Stimulated activated CD4-positive, alpha-beta T cell treated with anti-CD3 and anti-CD28 coated beads, Interleukin-15, amount 100 ng/mL, for 1 hour (primary cell): ENCODE data around the gene MTMR11.

Source experiments
- DNase-seq, 2 donors: peaks; one replicate each; pipeline ENCODE4 v3.0.0-alpha.2; 2020; ENCODE audit warnings: low read depth in 1 of 2, low spot score in 1 of 2

MTMR11 gene

DNA sequence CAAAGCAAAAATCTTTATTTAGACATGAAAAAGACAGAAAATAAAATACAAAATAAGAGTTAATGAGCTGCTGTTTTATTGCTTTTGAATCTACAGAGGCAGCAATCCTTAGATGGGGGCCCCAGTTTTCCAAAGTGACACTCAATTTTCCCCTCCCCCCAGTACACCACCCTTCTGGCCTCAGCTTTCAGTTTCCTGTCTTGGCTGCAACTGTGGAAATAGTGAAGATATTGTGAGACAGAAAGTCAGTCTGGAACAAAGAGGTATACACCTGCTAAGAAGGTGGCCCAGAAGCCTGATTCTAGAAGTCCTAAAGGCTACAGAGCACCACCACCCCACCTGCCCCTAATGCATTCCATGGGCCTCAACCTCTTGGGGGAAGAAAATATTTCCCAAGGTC lies 1.1 kb upstream of the MTMR11 start:
- no peak for DNase-seq

GRCh38 chr1:149936992-149937705 lies 470 bp upstream of the MTMR11 start:
- no peak for DNase-seq

- DNase-seq = no peak
Measured at GRCh38 chr1:149934356-149934755, 2.3 kb downstream of the MTMR11 start.

DNA sequence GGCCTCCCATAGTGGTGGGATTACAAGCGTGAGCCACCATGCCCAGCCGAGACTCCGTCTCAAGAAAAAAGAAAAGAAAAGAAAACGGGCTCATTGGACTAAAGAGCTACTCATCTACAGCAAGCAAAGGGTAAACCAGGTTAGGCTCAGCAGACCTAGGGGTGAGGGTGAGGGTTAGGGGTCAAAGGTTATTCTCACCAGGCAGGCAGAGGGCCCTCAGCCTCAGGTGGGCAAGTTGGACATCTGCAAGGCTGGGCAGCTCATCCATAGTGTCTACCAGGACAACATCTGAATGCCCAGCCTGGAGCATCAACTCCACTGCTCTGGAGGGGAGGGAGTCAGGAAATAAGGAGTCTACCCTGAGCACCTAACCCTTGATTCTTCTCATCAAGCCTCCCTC lies 3.5 kb downstream of the MTMR11 start:
- DNase-seq = no peak

DNA sequence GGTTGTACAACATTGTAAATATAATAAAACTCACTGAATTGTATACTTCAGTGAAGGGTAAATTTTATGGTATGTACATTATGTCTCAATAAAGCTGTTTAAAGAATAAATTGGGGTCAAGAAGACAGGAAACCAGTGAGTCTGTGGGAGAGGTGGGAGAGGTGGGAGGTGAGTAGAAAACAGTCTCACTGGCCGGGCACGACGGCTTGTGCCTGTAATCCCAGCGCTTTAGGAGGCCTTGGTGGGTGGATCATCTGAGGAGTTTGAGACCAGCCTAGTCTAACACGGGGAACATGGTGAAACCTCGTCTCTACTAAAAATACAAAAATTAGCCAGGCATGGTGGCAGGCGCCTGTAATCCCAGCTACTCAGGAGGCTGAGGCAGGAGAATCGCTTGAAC lies 4.2 kb downstream of the MTMR11 start:
- DNase-seq = no peak

DNA sequence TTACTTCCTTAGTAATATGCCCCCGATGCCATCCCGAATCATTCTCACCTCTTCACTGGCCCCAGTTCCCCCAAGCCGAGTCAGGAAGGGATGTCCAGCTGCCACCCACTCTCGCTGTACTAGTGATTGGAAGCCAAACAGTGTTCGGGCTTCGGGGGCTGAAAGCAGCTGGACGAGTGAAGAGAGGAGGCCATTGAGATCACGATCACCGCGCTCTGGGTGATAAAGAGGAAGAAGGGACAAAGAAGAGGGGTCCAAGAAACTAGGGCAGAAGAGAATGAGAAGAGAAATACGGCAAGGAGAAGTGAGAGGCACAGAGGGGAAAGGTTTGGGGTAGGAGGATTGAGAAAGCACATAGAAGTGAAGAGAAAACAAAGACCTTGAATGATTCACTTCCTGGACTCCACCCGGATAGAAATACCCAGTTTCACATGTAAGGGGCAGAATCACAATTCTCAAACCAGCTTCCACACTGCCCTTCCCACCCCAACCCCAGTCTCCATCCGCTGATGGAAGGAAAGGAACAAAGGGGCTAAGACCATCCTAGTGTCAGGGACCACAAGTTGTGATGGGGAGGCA lies 5.4 kb downstream of the MTMR11 start:
- no peak for DNase-seq

DNA sequence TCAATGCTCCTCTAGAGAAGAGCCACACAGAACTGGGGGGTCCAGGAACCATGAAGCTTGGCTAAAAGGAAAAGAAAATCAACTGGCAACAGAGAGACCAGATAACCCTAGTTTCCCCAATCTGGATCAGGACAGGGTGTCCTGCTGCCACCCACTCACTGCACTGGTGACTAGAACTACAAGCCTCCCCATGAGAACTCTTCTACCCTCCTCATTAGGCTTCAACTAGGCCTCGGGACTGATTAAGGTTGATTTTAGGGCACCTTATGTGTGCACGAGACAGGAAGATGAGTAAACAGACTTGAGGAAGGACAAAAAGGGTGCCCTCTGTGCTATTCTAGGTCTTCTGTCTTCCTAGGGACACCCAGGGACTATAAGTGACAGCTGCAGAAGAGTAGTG lies 6.8 kb downstream of the MTMR11 start:
- no peak for DNase-seq

DNA sequence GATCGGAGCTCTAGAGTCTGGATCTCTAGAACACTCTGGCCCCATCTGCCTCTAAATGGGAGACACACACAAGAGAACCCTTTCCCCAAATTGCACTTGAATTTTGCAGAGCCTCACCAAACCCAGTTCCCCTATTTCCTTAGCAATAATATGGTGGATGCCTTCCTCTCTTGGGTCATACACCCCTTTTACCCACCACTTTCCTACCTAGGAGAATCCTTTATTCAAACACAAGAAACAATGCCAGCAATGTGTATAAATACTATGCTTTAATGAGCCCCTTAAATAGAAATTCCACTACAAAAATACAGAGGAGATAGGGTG lies 8.3 kb downstream of the MTMR11 start:
- no peak for DNase-seq

DNA sequence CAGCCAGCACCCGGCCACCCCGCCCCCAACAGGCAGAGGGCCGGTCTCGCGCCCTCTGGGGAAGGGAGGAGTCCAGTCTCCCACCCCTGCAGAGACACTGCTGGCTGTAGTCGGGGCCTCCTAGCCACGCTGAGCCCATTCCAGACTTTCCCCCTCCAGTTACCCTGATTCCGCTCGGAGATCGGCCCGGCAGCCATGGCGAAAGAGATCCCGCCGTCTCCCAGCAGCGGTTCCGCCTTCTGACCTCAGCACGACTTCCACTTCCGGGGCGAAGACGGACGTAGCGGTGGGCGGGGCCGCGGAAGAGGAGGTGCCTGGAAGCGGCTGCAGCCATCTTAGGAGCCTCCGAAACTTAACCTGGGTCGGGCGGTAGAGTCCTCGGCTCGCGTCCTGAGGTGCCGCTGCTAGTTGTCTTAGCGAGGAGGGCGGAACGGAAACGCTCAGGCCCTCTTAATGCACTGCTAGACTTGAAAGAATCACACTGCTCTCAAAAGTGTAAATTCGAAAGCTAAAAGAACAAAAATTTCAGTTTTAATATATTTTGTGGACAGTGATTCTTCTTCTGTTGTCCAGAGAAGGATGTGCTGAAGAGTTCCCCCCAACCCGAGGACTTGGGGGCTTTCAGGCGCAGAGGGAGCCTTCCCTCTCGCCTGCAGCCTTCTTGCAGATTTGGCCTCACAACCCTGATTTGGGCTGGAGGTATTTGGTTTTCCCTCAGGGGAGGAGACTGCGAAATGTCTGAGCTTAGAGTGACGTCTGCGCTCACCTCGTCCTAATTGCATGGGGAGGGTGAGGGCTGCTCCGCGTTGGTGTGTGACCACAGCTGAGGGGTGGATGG lies 8.9 kb downstream of the MTMR11 start, which contains the start of gene SF3B4:
TSS of gene SF3B4 (minus strand) at position 241 of the 838 bp plus-strand sequence. CDS start at position 197, 44 bp downstream.
- DNase-seq = peak; percentile 88 to 91

DNA sequence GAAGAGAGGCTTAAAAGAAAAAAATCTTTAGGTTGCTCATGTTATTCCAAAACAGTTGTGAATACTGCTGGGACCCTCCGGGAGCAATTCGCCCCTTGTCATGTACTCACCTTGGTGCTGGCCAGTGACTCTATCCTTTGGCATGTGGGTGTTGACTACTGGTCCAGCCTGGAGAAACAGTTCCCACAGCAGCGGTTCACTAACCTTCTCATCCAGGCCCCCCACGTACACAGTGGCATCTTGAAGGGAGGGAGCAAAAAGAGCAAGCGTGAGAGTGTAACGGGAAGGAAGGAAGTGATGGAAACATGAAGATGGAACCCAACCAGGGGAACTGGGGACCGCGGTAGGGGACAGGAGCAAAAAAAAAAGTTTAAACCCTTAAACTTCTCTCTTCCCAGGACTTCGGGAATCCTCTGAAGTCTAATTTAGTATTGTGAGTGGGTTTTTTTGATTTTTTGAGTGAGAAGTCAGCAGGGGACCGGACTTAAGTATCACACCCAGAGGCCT lies 9.6 kb downstream of the MTMR11 start:
- DNase-seq = no peak

GRCh38 chr1:149926296-149926695 lies 10.4 kb downstream of the MTMR11 start:
- DNase-seq = no peak

GRCh38 chr1:149925751-149926150 lies 10.9 kb downstream of the MTMR11 start:
- no peak for DNase-seq

- DNase-seq = no peak
Measured at GRCh38 chr1:149925345-149925744, 11.3 kb downstream of the MTMR11 start.

- DNase-seq = no peak
Measured at GRCh38 chr1:149923626-149924025, 13.1 kb downstream of the MTMR11 start.

- DNase-seq = peak in 1 of 2 donors; percentile 21
Measured at GRCh38 chr1:149917571-149918144, 19.0 kb downstream of the MTMR11 start, which contains the start of gene SV2A. TSS of gene SV2A (minus strand) at chr1:149917844. CDS start at chr1:149913840, 4,004 bp downstream.

DNA sequence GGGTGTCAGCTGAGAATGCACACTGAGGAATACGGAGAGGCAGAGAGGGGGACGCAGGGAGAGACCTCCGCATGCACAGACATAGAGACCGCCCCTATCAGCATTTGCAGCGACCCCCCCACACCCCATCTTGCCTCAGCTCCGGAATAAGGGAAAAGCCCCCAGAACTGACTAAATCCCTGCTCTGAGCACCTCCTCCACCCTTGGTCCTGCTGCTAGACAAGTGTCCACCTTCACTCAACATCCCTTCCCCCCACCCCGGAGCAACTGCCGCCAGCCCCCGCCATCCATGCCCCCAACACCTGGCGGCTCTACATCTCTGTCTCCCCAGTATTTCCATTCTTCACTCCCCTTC lies 19.8 kb downstream of the MTMR11 start:
- DNase-seq = no peak

DNA sequence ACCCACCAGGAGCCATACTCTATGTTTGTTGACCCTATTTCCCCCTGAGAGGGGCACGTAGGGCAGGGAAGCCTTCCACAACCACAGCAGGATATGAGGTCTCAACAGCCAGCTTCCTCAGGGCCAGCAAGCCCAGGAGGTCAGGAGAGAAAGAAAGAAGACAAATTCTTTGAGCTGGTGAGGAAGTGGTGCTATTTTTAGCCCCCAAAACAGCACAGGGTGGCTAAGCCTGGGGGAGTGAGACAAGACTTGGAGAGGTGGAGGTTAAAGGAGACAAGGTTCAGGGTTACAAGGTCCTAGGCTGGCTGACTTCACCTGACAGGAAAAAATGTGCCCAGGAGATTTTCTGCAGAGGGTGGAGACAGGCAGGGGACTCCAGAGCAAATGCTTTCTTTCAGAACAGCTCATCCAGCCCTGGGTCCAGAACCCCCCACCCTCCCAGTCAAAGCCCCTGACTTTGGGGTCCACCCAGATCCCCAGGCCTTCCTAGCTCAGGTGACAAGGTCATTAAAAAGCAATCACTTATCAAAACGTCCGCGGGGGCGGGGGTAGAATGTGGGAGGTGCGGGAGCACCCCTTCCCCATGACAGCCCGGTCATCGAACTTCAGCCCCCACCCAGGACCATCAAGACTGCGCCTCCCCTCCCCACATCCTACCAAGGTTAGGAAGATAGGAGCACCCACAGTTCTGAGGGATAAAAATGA lies 20.3 kb downstream of the MTMR11 start:
- no peak for DNase-seq

DNA sequence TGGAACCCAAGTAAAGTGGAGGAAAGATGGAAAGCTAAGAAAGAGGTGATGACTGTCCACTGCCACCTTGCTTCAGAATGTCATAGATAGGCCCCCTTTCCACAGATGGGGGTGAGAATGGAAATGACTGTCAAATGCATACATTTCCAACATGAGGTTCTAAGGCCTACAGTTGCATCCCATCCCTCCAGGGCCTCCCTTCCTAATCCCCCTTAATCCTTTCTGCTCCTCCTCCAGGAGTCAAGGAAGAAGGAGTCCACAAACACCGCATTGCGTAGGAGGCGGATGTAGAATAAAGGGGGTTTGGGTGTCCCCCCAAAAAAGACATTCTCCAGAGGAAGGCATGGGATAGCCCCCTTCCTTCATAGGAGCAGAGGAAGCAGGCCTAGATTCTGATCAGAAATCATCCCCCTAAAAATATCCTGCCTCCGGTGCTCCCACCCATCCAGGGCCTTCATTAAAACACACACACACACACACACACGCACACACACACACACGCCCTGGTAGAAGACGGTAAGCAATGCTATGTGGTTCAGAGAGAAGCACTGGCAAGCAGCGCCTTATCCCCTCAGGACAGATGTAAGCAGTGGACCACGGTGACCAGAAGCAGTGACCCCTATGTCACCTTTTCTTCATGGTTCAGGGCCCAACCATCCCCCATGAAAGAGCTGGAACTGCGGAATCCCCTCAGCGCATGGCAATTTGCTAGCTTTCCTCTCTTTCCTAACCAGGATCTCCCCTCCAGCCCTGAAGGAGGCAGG lies 21.1 kb downstream of the MTMR11 start:
- no peak for DNase-seq

GRCh38 chr1:149914545-149914944 lies 22.1 kb downstream of the MTMR11 start:
- no peak for DNase-seq

GRCh38 chr1:149906570-149907075 lies 30.1 kb downstream of the MTMR11 start:
- no peak for DNase-seq
